Renal pelvis (tissue), 4 donors: ENCODE measurements around the gene TREX2. TPM values are rescaled to one million over a fixed set of nuclear protein-coding genes. Genes with fewer than 3 reads are reported as not detected.

Experiments
- DNase-seq: peaks from one replicate; pipeline ENCODE4 v3.0.0-alpha.2; 2013
- polyA plus RNA-seq, 3 donors: library from polyadenylated mRNA; unstranded; fragments of 120-200 nt; gene quantifications; one replicate each; pipeline ENCODE4 v1.2.1, GENCODE V29; 2013; ENCODE audit not compliant: insufficient read length in 3 of 3

The TREX2 gene
- polyA plus RNA-seq, 3 donors, result 0.48 to 0.54 (median 0.50) TPM

- no peak for DNase-seq
These were observed 31.0 kb upstream of the TREX2 start for GRCh38 chrX:153476666-153477363.

GRCh38 chrX:153475751-153476281 is 30.0 kb upstream of the TREX2 start:
- DNase-seq, result no peak

- no peak for DNase-seq
These were observed 29.4 kb upstream of the TREX2 start for GRCh38 chrX:153475271-153475670.

- DNase-seq, result no peak
These were observed 28.9 kb upstream of the TREX2 start for GRCh38 chrX:153474718-153475117.

- DNase-seq, result no peak
These were observed 28.4 kb upstream of the TREX2 start for GRCh38 chrX:153474266-153474665.

- DNase-seq, result no peak
These were observed 27.3 kb upstream of the TREX2 start for GRCh38 chrX:153473126-153473525.

- DNase-seq, result no peak
These were observed 25.9 kb upstream of the TREX2 start for GRCh38 chrX:153471663-153472280.

GRCh38 chrX:153470411-153471363 is 24.8 kb upstream of the TREX2 start, which contains the start of gene HAUS7:
Gene HAUS7 (minus strand): TSS chrX:153470576. CDS start chrX:153470557, 19 bp downstream.
- DNase-seq, result peak; percentile 87

- no peak for DNase-seq
These were observed 24.1 kb upstream of the TREX2 start for GRCh38 chrX:153469811-153470410.

- DNase-seq, result no peak
These were observed 22.2 kb upstream of the TREX2 start for GRCh38 chrX:153468008-153468580.

GRCh38 chrX:153465691-153466380 is 20.0 kb upstream of the TREX2 start:
- no peak for DNase-seq

- no peak for DNase-seq
These were observed 18.3 kb upstream of the TREX2 start for GRCh38 chrX:153464116-153464515.

- no peak for DNase-seq
These were observed 17.7 kb upstream of the TREX2 start for GRCh38 chrX:153463556-153463955.

- no peak for DNase-seq
These were observed 17.2 kb upstream of the TREX2 start for GRCh38 chrX:153463031-153463430.

- no peak for DNase-seq
These were observed 16.4 kb upstream of the TREX2 start for GRCh38 chrX:153462291-153462690.

GRCh38 chrX:153460826-153461225 is 15.0 kb upstream of the TREX2 start:
- no peak for DNase-seq

GRCh38 chrX:153459986-153460385 is 14.1 kb upstream of the TREX2 start:
- no peak for DNase-seq

- DNase-seq, result no peak
These were observed 12.6 kb upstream of the TREX2 start for GRCh38 chrX:153458476-153458875.

- DNase-seq, result no peak
These were observed 12.1 kb upstream of the TREX2 start for GRCh38 chrX:153457827-153458466.

GRCh38 chrX:153457136-153457825 is 11.4 kb upstream of the TREX2 start:
- no peak for DNase-seq
